Activated CD4-positive, alpha-beta memory T cell treated with anti-CD3 and anti-CD28 coated beads, Interleukin-2, amount 10 ng/mL, durations not matched to agents 7 days and 5 days (primary cell): Measurements from ENCODE around the gene CD300C. TPM values are rescaled to one million over a fixed set of nuclear protein-coding genes. Genes with fewer than 3 reads are reported as not detected.
A peak's percentile ranks its signal among the peaks of the same experiment; 100 is the strongest.
"Not testable (repeated sequence)": the region's sequence is repeated elsewhere in the genome, so short reads cannot be mapped to it uniquely, and the experiment has no call there.

Experiments used
- CTCF ChIA-PET: fragments of 350-600 bp; sonication (Branson Sonifier 250); formaldehyde crosslinking; loops from one replicate; lab custom pipeline; 2021; ENCODE audit warnings: antibody characterized with exemption, inconsistent platforms; lab: Charles Lee
- POLR2A ChIA-PET: fragments of 350-600 bp; sonication (Branson Sonifier 250); formaldehyde crosslinking; loops from one replicate; lab custom pipeline; 2021; ENCODE audit warnings: antibody characterized with exemption; lab: Charles Lee
- DNase-seq: peaks from one replicate; pipeline ENCODE4 v3.0.0-alpha.2; 2020
- H3K27ac Mint-ChIP-seq: one replicate; pipeline ENCODE4 v1.8.0; 2021; ENCODE audit warnings: mild to moderate bottlenecking, mixed read lengths
- H3K27me3 Mint-ChIP-seq: one replicate; pipeline ENCODE4 v1.8.0; 2021; ENCODE audit warnings: mixed read lengths
- H3K36me3 Mint-ChIP-seq: one replicate; pipeline ENCODE4 v1.8.0; 2021; ENCODE audit warnings: low read depth, mixed read lengths
- H3K4me1 Mint-ChIP-seq: one replicate; pipeline ENCODE4 v1.8.0; 2021; ENCODE audit warnings: mixed read lengths
- H3K4me3 Mint-ChIP-seq: one replicate; pipeline ENCODE4 v1.8.0; 2021; ENCODE audit warnings: mild to moderate bottlenecking, mixed read lengths
- H3K9me3 Mint-ChIP-seq: one replicate; pipeline ENCODE4 v1.8.0; 2021; ENCODE audit warnings: mixed read lengths
- total RNA-seq, 2 experiments: library from RNA; stranded (reverse); gene quantifications; one replicate each; pipeline ENCODE4 v1.2.3, GENCODE V29; 2021

The CD300C gene
- total RNA-seq, 2 experiments from 2014 or later = 3.9 to 4.1 TPM

DNA sequence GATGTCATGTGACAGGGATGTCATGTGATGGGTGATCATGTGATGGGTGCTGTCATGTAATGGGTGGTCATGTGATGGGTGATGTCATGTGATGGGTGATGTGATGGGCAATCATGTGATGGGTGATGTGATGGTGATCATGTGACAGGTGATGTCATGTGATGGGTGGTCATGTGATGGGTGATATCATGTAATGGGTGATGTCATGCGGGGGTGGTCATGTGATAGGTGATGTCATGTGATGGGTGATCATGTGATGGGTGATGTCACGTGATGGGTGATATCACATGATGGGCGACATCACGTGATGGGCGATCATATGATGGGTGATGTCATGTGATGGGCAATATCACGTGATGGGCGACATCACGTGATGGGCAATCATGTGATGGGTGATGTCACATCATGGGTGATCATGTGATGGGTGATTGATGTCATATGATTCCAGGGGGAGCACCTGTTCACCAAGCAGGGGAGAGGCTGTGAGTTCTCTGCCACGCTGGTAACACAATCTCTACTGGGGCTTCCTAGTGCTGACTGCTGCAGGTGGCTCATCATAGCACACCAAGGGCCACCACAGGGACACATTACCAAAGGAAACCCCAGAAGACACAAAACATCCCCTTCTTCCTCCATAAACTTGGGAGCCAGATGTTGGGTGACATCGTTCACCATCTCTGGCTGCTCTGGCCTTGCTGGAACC lies 31.1 kb downstream of the CD300C start:
- DNase-seq = no peak
- H3K36me3 Mint-ChIP-seq = peaks cover 13% of the 10 kb centered on the region
- H3K9me3 Mint-ChIP-seq = peaks cover 17% of the 10 kb centered on the region
- H3K4me3 Mint-ChIP-seq = peak overlapping the region; percentile 66
- CTCF ChIA-PET = no interaction called here
- H3K4me1 Mint-ChIP-seq = peaks cover 10% of the 10 kb centered on the region
- POLR2A ChIA-PET = no interaction called here
- H3K27ac Mint-ChIP-seq = peak overlapping the region; percentile 96
- H3K27me3 Mint-ChIP-seq = peaks cover 22% of the 10 kb centered on the region

DNA sequence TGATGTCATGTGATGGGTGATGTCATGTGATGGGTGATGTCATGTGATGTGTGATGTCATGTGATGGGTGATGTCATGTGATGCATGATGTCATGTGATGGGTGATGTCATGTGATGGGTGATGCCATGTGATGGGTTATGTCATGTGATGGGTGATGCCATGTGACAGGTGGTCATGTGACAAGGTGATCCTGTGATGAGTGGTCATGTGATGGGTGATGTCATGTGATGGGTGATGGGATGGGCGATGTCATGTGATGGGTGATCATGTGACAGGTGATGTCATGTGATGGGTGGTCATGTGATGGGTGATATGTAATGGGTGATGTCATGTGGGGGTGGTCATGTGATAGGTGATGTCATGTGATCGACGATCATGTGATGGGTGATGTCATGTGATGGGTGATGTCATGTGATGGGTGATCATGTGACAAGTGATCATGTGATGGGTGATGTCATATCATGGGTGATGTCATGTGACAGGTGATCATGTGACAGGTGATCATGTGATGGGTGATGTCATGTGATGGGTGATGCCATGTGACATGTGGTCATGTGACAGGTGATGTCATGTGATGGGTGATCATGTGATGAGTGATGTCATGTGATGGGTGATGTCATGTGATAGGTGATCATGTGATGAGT lies 31.8 kb downstream of the CD300C start:
- Mint-ChIP-seq H3K4me1 (peaks cover 10% of the 10 kb centered on the region), H3K4me3 (peak overlapping the region; percentile 66), H3K9me3 (peaks cover 17% of the 10 kb centered on the region), H3K27ac (peak overlapping the region; percentile 96), H3K27me3 (peaks cover 26% of the 10 kb centered on the region), H3K36me3 (peaks cover 13% of the 10 kb centered on the region)
- DNase-seq = peak; percentile 73
- ChIA-PET POLR2A (no interaction called here), CTCF (no interaction called here)

DNA sequence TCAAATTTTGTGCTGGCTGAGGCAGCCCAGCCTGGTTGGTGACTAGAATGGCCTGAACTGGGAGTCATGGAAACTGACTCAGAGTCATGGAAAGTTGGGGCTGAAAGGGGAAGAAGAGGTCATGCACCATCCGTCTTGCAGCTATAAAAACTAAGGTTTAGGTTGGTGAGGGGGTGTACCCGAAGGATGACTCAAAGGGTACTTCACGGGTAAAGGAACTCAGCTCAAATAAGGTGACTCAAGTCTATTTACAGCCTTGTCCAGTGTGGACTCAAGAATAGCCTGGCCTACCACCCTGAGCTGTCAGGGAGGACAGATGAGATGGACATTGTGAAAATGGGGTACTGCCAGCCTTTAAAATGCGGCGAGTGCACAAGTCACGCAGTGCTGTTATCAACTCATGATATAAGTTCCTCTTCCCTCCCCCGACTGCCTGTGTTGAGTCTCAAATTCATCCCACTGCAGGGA lies 33.3 kb downstream of the CD300C start:
- H3K4me1 Mint-ChIP-seq = peaks cover 10% of the 10 kb centered on the region
- no peak overlapping the region for H3K4me3 Mint-ChIP-seq
- H3K27ac Mint-ChIP-seq = no peak overlapping the region
- CTCF ChIA-PET = no interaction called here
- H3K27me3 Mint-ChIP-seq = peaks cover 28% of the 10 kb centered on the region
- H3K9me3 Mint-ChIP-seq = peaks cover 17% of the 10 kb centered on the region
- DNase-seq = no peak
- H3K36me3 Mint-ChIP-seq = peaks cover 13% of the 10 kb centered on the region
- POLR2A ChIA-PET = interaction anchor here (0.9 kb wide), 1 partner anchor 11 kb away, joined by 3 read pairs; no protein-coding TSS in a partner anchor

DNA sequence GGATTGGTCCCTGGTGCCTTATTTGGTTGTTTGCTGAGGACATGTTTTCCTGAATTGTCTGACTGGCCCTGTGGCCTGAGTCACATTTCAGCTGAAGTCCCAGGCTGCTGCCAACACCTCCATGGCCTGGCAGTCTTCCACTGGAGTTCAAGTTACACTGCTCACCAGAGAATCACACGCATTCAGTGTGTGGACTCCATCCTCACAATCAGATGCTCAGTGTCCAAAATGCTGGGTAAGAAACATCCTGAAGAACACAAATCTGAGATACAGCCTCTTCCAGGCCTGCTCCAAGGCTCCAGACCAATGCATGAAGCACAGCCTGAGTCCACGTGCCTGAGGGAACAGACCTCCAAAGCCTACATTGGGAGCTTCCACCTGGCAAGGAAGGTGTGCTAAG lies 33.9 kb downstream of the CD300C start:
- peaks cover 17% of the 10 kb centered on the region for H3K9me3 Mint-ChIP-seq
- peaks cover 30% of the 10 kb centered on the region for H3K27me3 Mint-ChIP-seq
- H3K4me3 Mint-ChIP-seq = no peak overlapping the region
- ChIA-PET CTCF (no interaction called here), POLR2A (no interaction called here)
- peaks cover 10% of the 10 kb centered on the region for H3K4me1 Mint-ChIP-seq
- no peak overlapping the region for H3K27ac Mint-ChIP-seq
- no peak for DNase-seq
- peaks cover 13% of the 10 kb centered on the region for H3K36me3 Mint-ChIP-seq

DNA sequence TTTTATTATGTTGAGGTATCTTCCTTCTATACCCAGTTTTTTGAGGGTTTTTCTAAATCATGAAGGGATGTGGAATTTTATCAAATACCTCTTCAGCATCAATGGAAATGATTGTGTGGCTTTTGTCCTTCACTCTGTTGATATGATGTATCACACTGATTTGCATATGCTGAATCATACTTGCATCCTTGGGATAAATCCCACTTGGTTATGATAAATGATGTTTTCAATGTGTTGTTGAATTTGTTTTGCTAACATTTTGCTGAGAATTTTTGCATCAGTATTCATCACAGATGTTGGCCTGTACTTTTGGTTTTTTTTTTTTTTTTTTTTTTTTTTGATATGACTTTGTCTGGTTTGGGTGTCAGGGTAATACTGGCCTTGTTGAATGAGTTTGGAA lies 37.8 kb downstream of the CD300C start:
- POLR2A ChIA-PET = no interaction called here

DNA sequence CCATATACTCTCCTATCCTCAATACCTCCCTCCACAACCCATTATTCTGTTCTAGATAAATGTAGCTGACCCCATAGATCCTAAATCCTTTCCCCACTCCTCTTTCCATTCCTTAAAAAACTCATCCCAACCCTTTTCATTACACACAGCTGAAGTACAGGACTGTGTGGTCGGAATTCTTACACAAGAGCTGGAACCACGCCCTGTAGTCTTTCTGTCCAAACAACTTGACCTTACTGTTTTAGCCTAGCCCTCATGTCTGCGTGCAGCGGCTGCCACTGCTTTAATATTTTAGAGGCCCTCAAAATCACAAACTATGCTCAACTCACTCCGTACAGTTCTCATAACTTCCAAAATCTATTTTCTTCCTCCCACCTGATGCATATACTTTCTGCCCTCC lies 42.0 kb downstream of the CD300C start:
- H3K4me3 Mint-ChIP-seq, POLR2A ChIA-PET, DNase-seq, H3K27ac Mint-ChIP-seq, H3K4me1 Mint-ChIP-seq, H3K9me3 Mint-ChIP-seq, H3K36me3 Mint-ChIP-seq, CTCF ChIA-PET: not testable (repeated sequence)
- peaks cover 11% of the 10 kb centered on the region for H3K27me3 Mint-ChIP-seq

More for the DNA sequence above, 37.8 kb downstream of the CD300C start:
- Mint-ChIP-seq H3K27me3 (peaks cover 19% of the 10 kb centered on the region), H3K4me3 (no peak overlapping the region), H3K4me1 (no peaks in the 10 kb centered on the region), H3K9me3 (no peaks in the 10 kb centered on the region), H3K27ac (no peak overlapping the region), H3K36me3 (no peaks in the 10 kb centered on the region)
- no peak for DNase-seq
- CTCF ChIA-PET = no interaction called here

DNA sequence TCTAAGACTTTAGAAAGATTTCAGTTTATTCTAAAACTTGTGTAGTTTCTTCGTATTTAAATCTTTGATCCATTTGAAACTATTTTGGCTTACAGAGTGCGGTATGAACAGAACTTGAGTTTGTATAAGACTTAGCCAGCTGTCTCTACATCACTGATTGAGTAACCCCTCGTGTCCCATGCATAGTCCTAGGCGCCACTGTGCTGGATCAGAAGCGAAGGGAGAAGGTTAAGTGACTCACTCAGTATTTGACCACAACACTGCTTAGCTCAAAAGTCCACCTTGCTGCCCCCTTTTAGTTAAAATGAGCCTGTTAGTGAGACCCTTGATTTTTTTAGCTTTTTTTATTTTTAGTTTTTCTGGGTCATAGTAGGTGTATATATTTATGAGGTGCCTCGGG lies 43.1 kb downstream of the CD300C start:
- no peak for DNase-seq
- CTCF ChIA-PET = interaction anchor here (0.8 kb wide), 1 partner anchor 13 kb away, joined by 3 read pairs; no protein-coding TSS in a partner anchor

DNA sequence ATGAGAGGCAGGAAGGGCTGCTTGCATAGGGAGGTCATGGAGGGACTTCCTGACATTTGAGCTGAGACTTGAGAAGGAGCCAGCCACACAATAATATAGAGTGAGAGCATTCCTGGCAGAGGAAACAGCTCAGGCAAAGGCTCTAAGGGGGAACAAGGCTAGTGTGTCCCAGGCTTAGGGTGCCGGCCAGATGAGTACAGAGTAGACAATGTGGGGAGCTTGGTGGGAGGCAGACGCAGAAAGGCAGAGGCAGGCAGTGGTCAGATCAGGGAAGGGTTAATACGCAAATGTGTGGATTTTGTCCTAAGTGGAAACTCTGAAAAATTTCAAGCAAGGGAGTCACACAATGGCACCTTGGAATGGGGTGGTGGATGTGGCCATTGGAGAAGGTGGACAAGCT lies 45.9 kb downstream of the CD300C start:
- no peaks in the 10 kb centered on the region for H3K4me1 Mint-ChIP-seq
- CTCF ChIA-PET = interaction anchor here (1.0 to 2.4 kb wide), 3 partner anchors 121 to 138 kb away, joined by 3 to 8 read pairs (median 3); partner anchors contain the start of gene BTBD17
- no peak overlapping the region for H3K27ac Mint-ChIP-seq
- DNase-seq = peak; percentile 7
- no peaks in the 10 kb centered on the region for H3K36me3 Mint-ChIP-seq
- peaks cover 11% of the 10 kb centered on the region for H3K27me3 Mint-ChIP-seq
- H3K4me3 Mint-ChIP-seq = no peak overlapping the region
- POLR2A ChIA-PET = interaction anchor here (1.1 kb wide), 1 partner anchor 19 kb away, joined by 3 read pairs; no protein-coding TSS in a partner anchor
- no peaks in the 10 kb centered on the region for H3K9me3 Mint-ChIP-seq

More for the DNA sequence above, 43.1 kb downstream of the CD300C start:
- H3K27ac Mint-ChIP-seq = no peak overlapping the region
- POLR2A ChIA-PET = interaction anchor here (1.0 kb wide), 1 partner anchor 26 kb away, joined by 3 read pairs; no protein-coding TSS in a partner anchor
- no peak overlapping the region for H3K4me3 Mint-ChIP-seq
- H3K9me3 Mint-ChIP-seq = no peaks in the 10 kb centered on the region
- no peaks in the 10 kb centered on the region for H3K4me1 Mint-ChIP-seq
- peaks cover 8% of the 10 kb centered on the region for H3K27me3 Mint-ChIP-seq
- H3K36me3 Mint-ChIP-seq = no peaks in the 10 kb centered on the region

DNA sequence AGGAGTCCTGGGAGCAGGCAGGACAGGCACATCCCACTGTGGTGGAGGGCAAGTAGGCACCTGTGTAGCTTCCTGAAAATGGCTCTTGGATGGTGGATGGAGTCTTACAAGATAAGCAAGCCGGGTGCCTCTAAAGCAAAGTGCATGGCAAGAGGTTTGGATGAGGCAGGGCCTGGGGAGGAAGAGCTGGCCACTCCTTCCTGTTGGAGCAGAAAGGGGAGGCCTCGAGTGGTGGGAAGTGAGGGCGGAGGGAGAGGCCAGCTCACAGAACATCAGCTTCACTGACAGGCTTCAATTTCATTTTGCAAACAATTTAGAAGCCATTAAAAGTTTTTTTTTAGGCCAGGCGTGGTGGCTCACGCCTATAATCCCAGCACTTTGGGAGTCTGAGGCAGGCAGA lies 48.4 kb downstream of the CD300C start:
- no peak overlapping the region for H3K4me3 Mint-ChIP-seq
- no peak overlapping the region for H3K27ac Mint-ChIP-seq
- no peaks in the 10 kb centered on the region for H3K36me3 Mint-ChIP-seq
- H3K27me3 Mint-ChIP-seq = peaks cover 18% of the 10 kb centered on the region
- H3K4me1 Mint-ChIP-seq = peaks cover 7% of the 10 kb centered on the region
- ChIA-PET POLR2A (no interaction called here), CTCF (interaction anchor here (1.4 to 2.3 kb wide), 4 partner anchors 36 to 129 kb away, joined by 3 to 14 read pairs (median 8); no protein-coding TSS in a partner anchor)
- H3K9me3 Mint-ChIP-seq = no peaks in the 10 kb centered on the region
- peak; percentile 9 for DNase-seq

DNA sequence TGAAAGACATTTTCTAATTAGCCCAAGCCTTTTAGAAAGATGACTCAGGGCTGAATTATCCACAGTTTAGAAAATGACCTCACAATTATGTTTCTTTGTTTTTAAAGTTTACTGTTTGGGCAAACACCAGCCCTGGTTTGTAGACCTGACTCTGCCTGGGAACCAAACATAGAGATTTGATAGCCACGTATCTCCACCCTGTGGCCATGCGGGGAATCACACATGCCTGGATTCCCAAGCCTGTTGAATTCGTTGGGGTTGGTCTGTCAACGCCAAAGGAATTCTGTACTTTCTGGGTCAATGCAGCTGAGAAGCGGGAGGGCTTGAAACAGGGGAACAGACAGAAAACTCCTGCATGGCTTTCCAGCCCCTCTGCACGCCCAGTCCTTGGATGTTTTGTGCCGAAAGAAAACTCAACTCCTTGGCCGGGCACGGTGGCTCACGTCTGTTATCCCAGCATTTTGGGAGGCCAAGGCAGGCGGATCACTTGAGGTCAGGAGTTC lies 52.5 kb downstream of the CD300C start:
- Mint-ChIP-seq H3K4me3 (no peak overlapping the region), H3K27me3 (peaks cover 15% of the 10 kb centered on the region), H3K27ac (no peak overlapping the region), H3K36me3 (peaks cover 14% of the 10 kb centered on the region), H3K4me1 (peaks cover 22% of the 10 kb centered on the region), H3K9me3 (peaks cover 3% of the 10 kb centered on the region)
- DNase-seq = peak; percentile 75
- CTCF ChIA-PET = interaction anchor here (0.9 to 5.2 kb wide), 6 partner anchors 35 to 129 kb away, joined by 3 to 48 read pairs (median 12); partner anchors contain the start of gene GPR142
- POLR2A ChIA-PET = no interaction called here

DNA sequence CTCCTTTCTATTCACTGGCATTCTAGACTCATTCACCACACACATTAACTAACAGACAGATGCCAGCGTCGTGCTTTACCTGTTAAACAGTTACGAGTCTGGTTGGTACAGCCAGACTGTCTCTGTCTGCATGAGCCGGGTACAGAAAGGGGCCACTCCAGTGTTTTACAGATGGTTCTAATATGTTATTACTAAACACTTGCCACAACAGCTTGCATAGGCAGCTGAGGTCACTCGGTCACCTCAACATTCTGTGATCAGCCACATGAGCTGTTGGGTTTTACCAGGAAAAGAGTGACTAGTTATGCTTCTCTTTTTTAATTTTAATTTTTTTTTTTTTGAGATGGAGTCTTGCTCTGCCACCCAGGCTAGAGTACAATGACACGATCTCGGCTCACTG lies 54.3 kb downstream of the CD300C start:
- POLR2A ChIA-PET = interaction anchor here (0.8 to 1.8 kb wide), 2 partner anchors 28 to 112 kb away, joined by 3 to 4 read pairs; no protein-coding TSS in a partner anchor

More for the DNA sequence above, 54.3 kb downstream of the CD300C start:
- H3K9me3 Mint-ChIP-seq = peaks cover 6% of the 10 kb centered on the region
- CTCF ChIA-PET = interaction anchor here (0.6 to 5.2 kb wide), 11 partner anchors 19 to 191 kb away, joined by 3 to 48 read pairs (median 3); partner anchors contain the start of gene GPR142
- H3K27me3 Mint-ChIP-seq = peaks cover 11% of the 10 kb centered on the region
- DNase-seq = peak; percentile 32
- H3K27ac Mint-ChIP-seq = no peak overlapping the region
- H3K4me1 Mint-ChIP-seq = peaks cover 22% of the 10 kb centered on the region
- no peak overlapping the region for H3K4me3 Mint-ChIP-seq
- H3K36me3 Mint-ChIP-seq = peaks cover 29% of the 10 kb centered on the region
